HepG2 (cell line): ENCODE measurements around the gene CERS3. TPM values are rescaled to one million over a fixed set of nuclear protein-coding genes. Genes with fewer than 3 reads are reported as not detected.
A peak's percentile ranks its signal among the peaks of the same experiment; 100 is the strongest.

Source experiments
- ATAC-seq: fragments of 200-7000 bp; cut with Tn5 transposase; 3 replicates; pipeline ENCODE4 v1.9.1; 2020; ENCODE audit warnings: mild to moderate bottlenecking, moderate library complexity
- BruUV-seq: library from RNA; stranded (reverse); fragments of 400-500 nt; replicated peaks from 2 replicates; lab custom pipeline; 2021; lab: Mats Ljungman, UMichigan
- CTCF ChIA-PET: fragments of 300-600 bp; formaldehyde crosslinking; extraction: SDS; loops from one replicate; lab custom pipeline; 2021; ENCODE audit warnings: low total read pairs, inconsistent platforms, low intra/inter-chr PET ratio; lab: Yijun Ruan, JAX
- POLR2A ChIA-PET: fragments of 350-600 bp; sonication (Branson Sonifier 250); formaldehyde crosslinking; loops from one replicate; lab custom pipeline; 2020; ENCODE audit warnings: antibody characterized with exemption, inconsistent platforms; lab: Yijun Ruan, JAX
- DNase-seq: peaks from one replicate; pipeline ENCODE4 v3.0.0-alpha.2; 2015; ENCODE audit warnings: low spot score
- FAIRE-seq: peaks from 3 replicates; lab custom pipeline; 2011; peaks lifted over from hg19 to GRCh38; lab: Jason Lieb, UNC
- H2AFZ ChIP-seq: one replicate; pipeline ENCODE4 v1.6.1; 2011; ENCODE audit warnings: low read length, inconsistent platforms
- H3K27ac ChIP-seq: fragments of 300-600 bp; 3 replicates; pipeline ENCODE4 v1.8.0; 2011; ENCODE audit warnings: mixed run types, mild to moderate bottlenecking, mixed read lengths, low read length, inconsistent platforms; ENCODE audit not compliant: insufficient read depth; ENCODE audit errors: extremely low read length
- H3K27me3 ChIP-seq, 2 experiments: fragments of 200-600 bp in 1 of 2; 2 replicates in 1 of 2; 3 replicates in 1 of 2; pipeline versions ENCODE4 v1.6.0 to v1.8.0; 2011; ENCODE audit warnings: low read length in 2 of 2, mild to moderate bottlenecking in 2 of 2, moderate library complexity in 2 of 2, inconsistent platforms in 1 of 2; ENCODE audit not compliant: insufficient read depth in 2 of 2, control insufficient read depth in 1 of 2
- H3K36me3 ChIP-seq, 2 experiments: fragments of 200-600 bp in 1 of 2; replicated peaks in 1 of 2; 2 replicates in 1 of 2; 3 replicates in 1 of 2; pipeline versions ENCODE4 v1.5.1 to v1.8.0; 2011; ENCODE audit warnings: low read length in 2 of 2, inconsistent platforms in 1 of 2; ENCODE audit not compliant: insufficient read depth in 2 of 2, control insufficient read depth in 1 of 2
- H3K4me1 ChIP-seq: 2 replicates; pipeline ENCODE4 v1.5.1; 2012; ENCODE audit warnings: low read length, inconsistent platforms; ENCODE audit not compliant: insufficient read depth
- H3K4me2 ChIP-seq: 2 replicates; pipeline ENCODE4 v1.6.0; 2011; ENCODE audit warnings: low read depth, low read length, inconsistent platforms
- H3K4me3 ChIP-seq, 3 experiments: fragments of 200-600 bp in 1 of 3; sonication (generic), shearing (Covaris generic) in 1 of 3; replicated peaks in 1 of 3; 2 replicates each; pipeline ENCODE4 v1.5.1; 2011 to 2016; ENCODE audit warnings: low read length in 3 of 3, inconsistent platforms in 2 of 3, low read depth in 2 of 3, mild to moderate bottlenecking in 2 of 3, control low read depth in 1 of 3, mixed read lengths in 1 of 3; ENCODE audit not compliant: insufficient read depth in 1 of 3
- H3K79me2 ChIP-seq: one replicate; pipeline ENCODE4 v1.6.1; 2011; ENCODE audit warnings: low read length, inconsistent platforms; ENCODE audit not compliant: insufficient read depth
- H3K9ac ChIP-seq: 2 replicates; pipeline ENCODE4 v1.6.0; 2011; ENCODE audit warnings: mild to moderate bottlenecking, low read depth, low read length, inconsistent platforms; ENCODE audit not compliant: insufficient read depth
- H3K9me3 ChIP-seq: 2 replicates; pipeline ENCODE4 v1.5.1; 2012; ENCODE audit warnings: mild to moderate bottlenecking, low read length
- H4K20me1 ChIP-seq: 2 replicates; pipeline ENCODE4 v1.6.0; 2011; ENCODE audit warnings: inconsistent platforms, mild to moderate bottlenecking, low read length, moderate library complexity; ENCODE audit not compliant: insufficient read depth
- SRSF9 ChIP-seq: fragments of 200-400 bp; formaldehyde crosslinking; IDR thresholded peaks from 2 replicates; pipeline ENCODE4 v1.6.1; 2018; ENCODE audit warnings: borderline replicate concordance, mild to moderate bottlenecking, low read depth, low read length; ENCODE audit not compliant: insufficient read depth, poor library complexity, severe bottlenecking
- WGBS: methylation state at CpG from one replicate; pipeline ENCODE4 v1.1.6; 2017; ENCODE audit warnings: low lambda C conversion rate; 5-methylcytosine and 5-hydroxymethylcytosine counted together
- in situ Hi-C: cut with HindIII; loops from 2 replicates; pipeline ENCODE4 v1.10.0; 2017; ENCODE audit warnings: low pct_unique_long_range_greater_than_20kb; ENCODE audit not compliant: extremely low pct_ligation_motif_present
- intact Hi-C: fragments of 100-400 bp; cut with micrococcal nuclease; formaldehyde crosslinking; loops from one replicate; pipeline ENCODE4 v1.10.0; 2022; ENCODE audit not compliant: unreplicated experiment
- polyA plus RNA-seq, 8 experiments: library from polyadenylated mRNA; depleted of rRNA in 3 of 8; stranded (reverse) in 7 of 8; unstranded in 1 of 8; fragments of >200 nt; fragmentation: Illumina TruSeq in 4 of 8; extraction: Trizol in 4 of 8; gene quantifications; 2 replicates each; pipeline versions ENCODE4 v1.2.1 to v1.2.3, GENCODE V29; 2011 to 2016; ENCODE audit warnings: low read depth in 4 of 8, missing spikeins in 1 of 8, mixed read lengths in 1 of 8; ENCODE audit not compliant: insufficient read depth in 1 of 8
- total RNA-seq, 5 experiments: library from RNA; depleted of rRNA; stranded (reverse); fragments of >200 nt; fragmentation: Illumina TruSeq; extraction: Trizol; gene quantifications; 2 replicates each; pipeline ENCODE4 v1.2.3, GENCODE V29; 2016; ENCODE audit warnings: low read depth in 1 of 5
- TF ChIP-seq, protein P1 (sequence below), 2 experiments: IDR thresholded peaks; 2 replicates each; pipeline ENCODE4 v1.6.1; 2011 to 2012; ENCODE audit warnings: low read length in 2 of 2, borderline replicate concordance in 1 of 2, low read depth in 1 of 2, mild to moderate bottlenecking in 1 of 2, moderate library complexity in 1 of 2

CERS3 gene
- total and polyA plus RNA-seq, 2 of the 13 experiments (the other 11 are each of a cell fraction or from before 2014, with no cell fraction given), result not detected

DNA sequence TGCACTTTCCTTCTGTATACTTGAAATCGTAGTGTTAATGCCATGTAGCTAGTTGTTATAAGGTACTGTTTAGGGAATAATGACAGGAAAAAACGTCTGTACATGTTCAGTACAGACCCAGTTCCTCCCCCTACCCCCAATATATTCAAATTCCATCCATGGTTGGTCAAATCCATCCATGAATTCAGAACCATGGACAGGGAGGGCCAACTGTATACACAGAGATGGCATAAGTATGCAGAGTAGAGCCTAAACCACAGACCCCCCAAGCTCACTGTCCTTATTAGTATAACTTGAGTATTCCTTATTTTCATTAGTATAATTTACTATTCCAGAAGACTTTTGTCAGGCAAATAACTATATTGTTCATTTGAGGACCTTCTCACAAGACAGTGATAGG lies 135.7 kb downstream of the CERS3 start:
- FAIRE-seq (no peak), ATAC-seq (no peak), DNase-seq (no peak)
- no TSS peak for BruUV-seq
- CTCF ChIA-PET, result no interaction called here
- in situ Hi-C loops, result no loop called here
- 0% methylated on average over 2 of the region's 2 CpGs for WGBS
- Histone ChIP-seq H4K20me1 (no peaks in the 10 kb centered on the region), H3K9ac (no peak overlapping the region), H3K4me1 (no peaks in the 10 kb centered on the region), H3K4me3 (no peak overlapping the region), H2AFZ (no peak overlapping the region), H3K27me3 (peaks cover 0 to 3% of the 10 kb centered on the region in 2 experiments; a peak in 1 of 5 replicates), H3K9me3 (no peaks in the 10 kb centered on the region), H3K4me2 (no peak overlapping the region), H3K27ac (no peak overlapping the region), H3K79me2 (no peaks in the 10 kb centered on the region), H3K36me3 (no peaks in the 10 kb centered on the region)
- POLR2A ChIA-PET, result no interaction called here
- intact Hi-C loops, result no loop called here
- TF ChIP-seq, protein P1, sequence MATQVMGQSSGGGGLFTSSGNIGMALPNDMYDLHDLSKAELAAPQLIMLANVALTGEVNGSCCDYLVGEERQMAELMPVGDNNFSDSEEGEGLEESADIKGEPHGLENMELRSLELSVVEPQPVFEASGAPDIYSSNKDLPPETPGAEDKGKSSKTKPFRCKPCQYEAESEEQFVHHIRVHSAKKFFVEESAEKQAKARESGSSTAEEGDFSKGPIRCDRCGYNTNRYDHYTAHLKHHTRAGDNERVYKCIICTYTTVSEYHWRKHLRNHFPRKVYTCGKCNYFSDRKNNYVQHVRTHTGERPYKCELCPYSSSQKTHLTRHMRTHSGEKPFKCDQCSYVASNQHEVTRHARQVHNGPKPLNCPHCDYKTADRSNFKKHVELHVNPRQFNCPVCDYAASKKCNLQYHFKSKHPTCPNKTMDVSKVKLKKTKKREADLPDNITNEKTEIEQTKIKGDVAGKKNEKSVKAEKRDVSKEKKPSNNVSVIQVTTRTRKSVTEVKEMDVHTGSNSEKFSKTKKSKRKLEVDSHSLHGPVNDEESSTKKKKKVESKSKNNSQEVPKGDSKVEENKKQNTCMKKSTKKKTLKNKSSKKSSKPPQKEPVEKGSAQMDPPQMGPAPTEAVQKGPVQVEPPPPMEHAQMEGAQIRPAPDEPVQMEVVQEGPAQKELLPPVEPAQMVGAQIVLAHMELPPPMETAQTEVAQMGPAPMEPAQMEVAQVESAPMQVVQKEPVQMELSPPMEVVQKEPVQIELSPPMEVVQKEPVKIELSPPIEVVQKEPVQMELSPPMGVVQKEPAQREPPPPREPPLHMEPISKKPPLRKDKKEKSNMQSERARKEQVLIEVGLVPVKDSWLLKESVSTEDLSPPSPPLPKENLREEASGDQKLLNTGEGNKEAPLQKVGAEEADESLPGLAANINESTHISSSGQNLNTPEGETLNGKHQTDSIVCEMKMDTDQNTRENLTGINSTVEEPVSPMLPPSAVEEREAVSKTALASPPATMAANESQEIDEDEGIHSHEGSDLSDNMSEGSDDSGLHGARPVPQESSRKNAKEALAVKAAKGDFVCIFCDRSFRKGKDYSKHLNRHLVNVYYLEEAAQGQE (IDR thresholded peaks at IDR 0.05; ENCODE audit: borderline replicate concordance in 1 of 2, low read depth in 1 of 2, low read length in 2 of 2), result peak in 1 of 2 experiments; percentile 82; a peak in 3 of 4 replicates
- TF ChIP-seq SRSF9, result no peak
